Measurements from ENCODE around the gene PDGFB.

- TF ChIP-seq CTCF (IDR thresholded peaks at IDR 0.05), result no peak
- no peak for TF ChIP-seq POLR2A (IDR thresholded peaks at IDR 0.05)
These were observed 36.6 kb downstream of the PDGFB start for GRCh38 chr22:39208013-39208680.
